Activated gamma-delta T cell treated with anti-CD3 and anti-CD28 coated beads, Interleukin-2, amount 50 U/mL, for 16 hours (primary cell): ENCODE results near the gene PGA5.

ENCODE experiments used
- DNase-seq: peaks from one replicate; pipeline ENCODE4 v3.0.0-alpha.2; 2020; ENCODE audit warnings: low read depth

PGA5 gene

GRCh38 chr11:61267437-61267841, 26.5 kb downstream of the PGA5 start:
- DNase-seq: no peak

GRCh38 chr11:61268588-61269250, 27.7 kb downstream of the PGA5 start:
- no peak for DNase-seq

DNA sequence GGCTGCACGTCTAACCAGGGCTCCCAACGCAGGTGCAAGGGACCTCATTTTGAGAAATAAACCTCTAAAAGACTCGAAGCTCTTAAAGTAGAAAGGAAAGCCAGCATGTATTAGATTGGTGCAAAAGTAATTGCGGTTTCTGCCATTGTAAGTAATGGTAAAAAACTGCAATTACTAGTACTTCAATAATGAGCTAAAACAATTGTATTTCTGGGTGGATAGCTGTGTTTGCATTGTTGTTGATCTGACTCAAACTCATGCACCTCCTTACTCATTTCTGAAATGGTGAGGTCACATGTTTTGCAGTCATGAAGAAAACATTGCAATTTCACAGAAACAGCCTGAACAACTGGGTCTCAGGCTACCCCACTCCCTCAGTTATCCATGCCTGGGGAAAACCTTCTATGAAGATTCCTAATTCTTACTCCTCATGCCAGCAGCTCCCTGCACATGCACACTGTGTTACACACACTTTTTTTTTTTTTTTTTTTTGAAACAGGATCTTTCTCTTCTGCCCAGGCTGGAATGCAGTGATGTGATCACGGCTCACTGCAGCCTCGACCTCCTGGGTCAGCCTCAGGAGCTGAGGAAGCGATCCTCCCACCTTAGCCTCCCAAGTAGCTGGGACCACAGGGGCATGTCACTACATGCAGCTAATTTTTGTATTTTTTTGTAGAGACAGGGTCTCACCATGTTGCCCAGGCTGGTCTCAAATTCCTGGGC, 29.5 kb downstream of the PGA5 start:
- no peak for DNase-seq

DNA sequence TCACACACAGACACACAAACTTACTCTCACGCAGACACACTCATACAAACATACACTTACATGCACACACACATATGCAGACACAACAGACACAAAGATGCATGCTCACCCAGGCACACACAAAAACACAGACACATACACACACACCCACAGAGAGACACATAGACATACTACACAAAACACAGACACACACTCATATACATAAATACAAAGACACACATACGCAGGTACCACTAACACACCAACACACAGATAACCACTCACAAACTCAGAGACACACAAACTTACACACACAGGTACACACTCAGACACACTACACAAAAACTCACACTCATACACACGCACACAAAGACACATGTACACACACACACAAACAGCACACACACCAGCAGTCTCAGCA, 31.8 kb downstream of the PGA5 start:
- DNase-seq: no peak

DNA sequence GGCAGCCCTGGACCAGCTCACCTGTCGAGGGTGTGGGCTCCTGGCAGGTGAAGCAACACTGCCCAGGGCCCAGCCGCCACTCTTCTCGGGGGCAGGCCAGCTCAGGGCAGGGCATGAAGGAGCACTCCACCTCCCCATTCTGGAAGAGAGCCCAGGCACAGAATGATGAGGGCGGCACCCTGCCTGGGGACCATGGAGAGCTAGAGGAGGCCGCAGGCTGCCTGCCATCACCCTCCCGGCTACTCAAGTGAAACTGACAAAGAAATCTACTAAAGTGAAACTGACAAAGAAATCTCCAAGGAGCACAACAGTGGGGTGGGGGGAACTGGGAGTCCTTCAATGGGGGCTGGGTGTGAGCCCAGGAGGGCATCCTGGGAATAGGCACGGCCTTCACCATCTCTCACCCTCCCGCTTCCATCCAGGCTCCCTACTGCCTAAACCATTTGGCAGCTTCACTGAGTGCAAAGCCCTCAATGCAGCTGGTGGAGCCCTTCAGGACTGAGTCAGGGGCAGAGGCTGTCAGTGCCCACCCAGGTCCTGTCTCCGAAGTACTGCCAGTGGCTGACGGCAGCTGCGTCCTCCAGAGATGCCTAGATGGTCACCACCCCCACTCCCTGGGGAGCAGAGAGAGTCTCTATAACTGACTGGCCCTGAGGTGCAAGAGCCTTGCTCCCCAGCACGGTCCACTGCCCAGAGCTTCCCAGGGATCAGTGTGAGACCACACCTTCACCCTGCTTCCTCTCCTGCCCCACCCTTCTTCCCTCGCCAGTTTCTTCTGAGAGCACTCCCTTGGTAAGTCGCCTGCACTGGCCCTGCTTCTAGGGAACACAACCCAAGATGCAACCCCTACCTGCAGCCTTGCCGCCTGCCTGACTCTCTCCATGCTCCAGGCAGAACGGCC, 32.5 kb downstream of the PGA5 start:
- DNase-seq: no peak

DNA sequence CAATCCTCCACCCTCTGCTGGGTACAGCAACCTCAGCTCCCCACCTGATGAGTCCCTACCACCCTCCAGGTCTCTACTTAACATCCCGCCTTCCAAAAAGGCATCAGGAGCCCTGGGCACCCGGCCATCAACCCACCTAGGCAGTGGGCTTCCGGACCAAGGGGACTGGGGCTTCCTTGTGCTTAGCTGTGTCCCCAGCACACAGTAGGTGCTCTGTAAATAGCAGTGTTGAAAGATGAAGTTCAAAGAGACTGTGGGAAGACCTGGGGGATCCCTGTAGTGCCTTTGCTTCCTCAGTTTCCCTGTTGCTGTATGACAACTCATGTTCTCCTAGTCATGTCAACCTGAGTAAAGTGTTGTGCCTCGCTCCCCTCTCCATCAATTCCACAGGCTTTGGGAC, 33.1 kb downstream of the PGA5 start:
- DNase-seq: no peak

DNA sequence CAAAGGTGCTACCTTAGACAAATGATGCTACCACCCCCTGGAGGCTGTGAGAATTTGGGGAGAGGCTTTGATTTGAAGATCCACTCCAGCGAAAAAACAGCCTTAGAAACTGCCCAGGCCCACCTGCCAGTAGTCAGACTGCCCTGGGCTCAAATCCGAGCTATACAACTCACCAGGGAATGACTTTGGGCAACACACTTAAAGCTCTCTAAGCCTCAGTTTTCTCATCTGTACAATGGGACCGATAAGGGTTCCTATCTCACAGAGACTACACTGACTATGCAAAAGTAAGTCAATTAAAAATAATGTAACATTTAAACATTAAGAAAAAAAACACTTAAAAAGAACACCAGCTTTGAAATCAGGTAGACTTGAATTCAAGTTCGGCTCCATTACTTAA, 34.2 kb downstream of the PGA5 start:
- DNase-seq: no peak

- no peak for DNase-seq
These were observed 36.4 kb downstream of the PGA5 start for GRCh38 chr11:61277186-61278000.

GRCh38 chr11:61278001-61278470, 37.1 kb downstream of the PGA5 start:
- no peak for DNase-seq

DNA sequence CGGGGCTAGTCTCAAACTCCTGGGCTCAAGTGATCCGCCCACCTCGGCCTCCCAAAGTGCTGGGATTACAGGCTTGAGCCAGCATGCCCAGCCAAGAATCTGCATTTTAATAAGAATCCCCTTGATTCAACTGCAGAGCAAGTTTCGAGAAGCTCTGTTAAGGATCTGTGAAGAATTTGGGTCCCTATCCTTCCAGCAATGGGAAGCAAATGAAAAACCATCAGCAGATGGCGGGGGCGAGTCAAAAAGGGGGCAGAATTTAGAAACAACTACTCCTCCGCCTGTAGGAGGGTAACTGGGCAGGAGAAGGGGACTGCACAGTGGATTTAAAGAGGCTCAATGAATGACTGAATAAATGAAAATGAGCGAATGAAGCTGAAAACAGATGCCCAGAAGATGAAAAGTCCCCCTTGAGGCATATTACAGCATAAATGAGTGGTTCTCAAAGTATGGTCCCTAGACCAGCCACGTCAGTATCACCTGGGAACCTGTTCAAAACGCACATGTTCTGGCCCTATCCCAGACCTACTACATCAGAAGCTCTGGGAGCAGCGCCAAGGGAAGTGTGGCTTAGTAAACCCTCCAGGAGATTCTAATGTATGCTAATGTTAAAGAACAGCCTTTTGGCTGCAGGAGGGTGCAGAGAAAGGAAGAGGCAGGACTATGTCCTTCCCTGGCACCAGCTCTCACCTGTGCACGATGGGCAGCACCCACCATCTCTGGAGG, 39.1 kb downstream of the PGA5 start:
- DNase-seq: no peak

- DNase-seq: no peak
These were observed 40.1 kb downstream of the PGA5 start for GRCh38 chr11:61280883-61281580.

DNA sequence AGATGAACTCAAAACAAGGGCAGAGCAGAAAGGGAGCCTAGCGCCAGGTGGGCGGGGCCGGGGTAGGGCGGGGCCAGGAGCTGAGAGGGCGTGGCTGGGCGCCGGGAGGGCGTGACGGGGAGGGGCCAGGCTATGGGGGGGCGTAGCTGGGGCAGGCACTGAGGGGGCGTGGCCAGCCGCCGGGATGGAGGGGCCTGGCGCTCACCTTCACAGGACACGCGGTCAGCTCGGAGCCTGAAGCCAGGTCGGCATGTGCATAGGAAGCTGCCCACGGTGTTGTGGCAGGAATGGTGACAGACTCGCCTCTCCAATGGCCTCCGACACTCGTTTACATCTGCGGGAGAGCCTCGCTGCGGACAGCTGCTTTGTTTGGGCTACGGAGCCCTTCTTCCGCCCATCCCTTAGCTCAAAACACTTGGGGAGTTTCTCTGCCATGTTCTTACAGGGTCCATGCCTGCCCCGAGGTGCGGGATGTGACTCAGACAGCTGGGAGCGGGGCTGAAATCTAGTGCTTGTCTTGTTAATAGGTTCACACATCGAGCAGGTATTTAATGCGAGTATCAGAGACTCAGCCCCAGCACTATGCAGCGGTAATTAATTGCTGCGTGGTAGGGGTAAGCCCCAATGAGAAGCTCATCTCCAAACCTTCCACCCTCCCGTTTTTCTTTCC, 40.7 kb downstream of the PGA5 start:
- no peak for DNase-seq

DNA sequence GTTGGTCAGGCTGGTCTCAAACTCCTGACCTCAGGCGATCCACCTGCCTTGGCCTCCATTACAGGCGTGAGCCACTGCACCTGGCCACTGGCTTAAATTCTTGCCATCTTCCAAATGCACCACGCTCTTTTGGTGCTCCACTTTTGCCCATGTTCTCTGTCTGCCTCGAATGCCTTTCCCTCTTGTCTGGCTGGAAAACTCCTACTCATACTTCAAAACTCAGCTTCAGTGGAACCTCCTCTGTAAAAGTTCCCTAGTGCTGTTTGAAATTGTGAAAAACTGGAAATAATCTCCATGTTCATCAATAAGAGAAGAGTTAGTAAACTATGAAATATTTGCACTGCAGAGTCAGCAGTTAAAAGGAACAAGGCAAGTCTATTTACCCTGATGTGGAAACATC, 42.6 kb downstream of the PGA5 start:
- no peak for DNase-seq

DNA sequence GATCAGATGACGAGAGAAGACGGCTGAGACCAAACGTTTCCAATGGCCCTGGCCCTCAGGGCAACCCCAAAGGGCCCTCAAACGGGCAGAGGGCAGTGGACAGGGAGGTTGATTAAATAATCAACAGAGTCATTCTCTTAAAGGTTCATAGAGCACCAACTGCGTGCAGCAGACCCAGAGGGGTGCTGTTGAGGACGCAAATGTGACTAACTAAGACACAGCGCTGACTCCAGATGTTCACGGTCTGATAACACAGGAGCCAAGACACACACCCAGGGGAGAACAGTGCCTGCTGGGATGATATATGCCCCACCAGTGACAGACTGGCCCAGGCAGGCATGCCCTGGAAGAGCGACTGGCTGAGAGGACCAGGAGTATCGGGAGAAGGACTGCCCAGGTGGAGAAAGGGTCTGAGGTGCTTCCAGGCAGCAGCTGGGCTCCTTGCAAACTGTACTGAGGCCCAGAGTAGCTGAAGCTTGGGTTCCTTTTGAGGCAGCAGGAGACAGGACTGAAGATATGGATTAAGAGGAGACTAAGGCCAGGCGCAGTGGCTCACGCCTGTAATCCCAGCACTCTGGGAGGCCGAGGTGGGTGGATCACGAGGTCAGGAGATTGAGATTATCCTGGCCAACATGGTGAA, 46.5 kb downstream of the PGA5 start:
- no peak for DNase-seq

- DNase-seq: no peak
These were observed 50.1 kb downstream of the PGA5 start for GRCh38 chr11:61290905-61291690.

DNA sequence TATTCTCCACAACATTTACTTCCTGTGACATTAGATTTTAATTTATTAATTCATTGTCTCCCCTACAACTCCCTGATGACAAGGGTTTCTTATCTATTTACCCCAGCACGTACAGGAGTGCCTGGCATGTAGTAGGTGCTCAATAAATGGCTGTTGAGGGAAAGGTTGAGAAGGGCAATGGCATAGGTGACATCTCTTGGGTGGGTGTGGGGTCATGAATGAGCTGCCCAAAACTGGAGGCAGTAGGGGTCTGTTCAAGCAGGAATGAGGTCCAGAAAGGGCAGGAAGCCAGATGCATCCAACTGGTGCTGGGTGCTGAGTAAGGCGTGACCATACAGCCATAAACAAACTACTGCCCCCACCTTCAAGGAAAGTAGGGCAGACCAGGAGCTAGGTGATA, 51.4 kb downstream of the PGA5 start:
- DNase-seq: no peak

DNA sequence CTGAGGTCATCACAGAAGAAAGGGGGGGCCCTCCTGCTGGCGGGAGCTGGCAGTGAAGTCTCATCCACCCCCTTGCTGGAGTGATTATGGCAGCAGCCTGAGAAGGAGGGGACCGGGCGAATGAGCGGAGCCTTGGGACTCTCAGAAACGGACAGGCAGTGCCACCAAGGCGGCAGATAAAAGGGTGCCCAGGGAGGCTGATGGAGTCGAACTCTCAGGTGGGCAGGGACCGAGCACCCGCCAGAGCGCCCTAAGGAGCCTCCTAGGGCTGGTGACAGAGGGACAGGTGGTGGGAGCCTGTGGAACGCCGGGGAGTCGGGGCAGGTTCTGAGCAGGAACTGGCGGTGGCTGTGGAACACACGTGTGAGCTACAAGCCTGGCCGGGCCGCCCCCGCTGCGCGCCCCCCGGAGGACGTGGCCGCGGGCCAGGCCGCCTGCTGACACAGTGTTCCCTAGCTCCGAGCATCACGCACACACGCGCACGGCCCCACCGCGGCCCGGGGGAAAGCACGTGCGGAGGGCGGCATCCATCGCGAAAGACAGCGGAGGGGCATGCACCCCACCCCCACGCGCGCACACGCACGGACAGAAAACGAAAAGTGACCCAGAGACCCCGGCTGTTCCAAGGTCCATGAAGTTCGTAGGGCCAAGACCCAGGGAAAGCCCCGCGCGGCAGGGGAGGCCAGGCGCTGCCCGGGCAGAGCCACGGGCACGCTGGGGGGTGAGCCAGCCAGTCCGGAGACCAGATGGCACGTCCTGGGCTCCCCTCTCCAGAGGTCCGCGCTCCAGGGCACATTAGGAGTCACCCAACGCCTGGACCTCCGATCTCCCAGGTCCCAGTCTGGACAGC, 53.1 kb downstream of the PGA5 start:
- DNase-seq: peak; percentile 17
